Neural cell (in vitro differentiated cells): ENCODE data around the gene CHRM3. TPM values are rescaled to one million over a fixed set of nuclear protein-coding genes. Genes with fewer than 3 reads are reported as not detected.

ENCODE experiments used
- H2AFZ ChIP-seq: fragments of 200-600, 300-800 bp; sonication (generic), shearing (Covaris generic); 2 replicates; pipeline ENCODE4 v1.6.0; 2014; ENCODE audit warnings: low read depth, mild to moderate bottlenecking, antibody characterized with exemption, low read length, moderate library complexity
- H3F3A ChIP-seq: fragments of 200-600 bp; shearing (Covaris generic); 2 replicates; pipeline ENCODE4 v1.6.1; 2016; ENCODE audit warnings: mild to moderate bottlenecking, moderate library complexity, mixed read lengths, antibody characterized with exemption, low read length; ENCODE audit not compliant: insufficient read depth, poor library complexity, severe bottlenecking
- H3K27ac ChIP-seq: fragments of 200-600, 300-800 bp; sonication (generic), shearing (Covaris generic); 2 replicates; pipeline ENCODE4 v1.5.1; 2014; ENCODE audit warnings: mild to moderate bottlenecking, low read length, moderate library complexity
- H3K27me3 ChIP-seq: fragments of 300-800, 200-600 bp; sonication (generic), shearing (Covaris generic); 2 replicates; pipeline ENCODE4 v1.6.0; 2014; ENCODE audit warnings: mild to moderate bottlenecking, low read depth, low read length, moderate library complexity; ENCODE audit not compliant: insufficient read depth
- H3K36me3 ChIP-seq: fragments of 300-800, 200-600 bp; sonication (generic), shearing (Covaris generic); 2 replicates; pipeline ENCODE4 v1.5.1; 2014; ENCODE audit warnings: mild to moderate bottlenecking, antibody characterized with exemption, low read length, moderate library complexity; ENCODE audit not compliant: insufficient read depth
- H3K4me2 ChIP-seq: fragments of 300-800, 200-600 bp; sonication (generic), shearing (Covaris generic); 2 replicates; pipeline ENCODE4 v1.6.0; 2014; ENCODE audit warnings: mild to moderate bottlenecking, low read length
- H3K4me3 ChIP-seq: fragments of 300-800, 200-600 bp; sonication (generic), shearing (Covaris generic); 2 replicates; pipeline ENCODE4 v1.5.1; 2014; ENCODE audit warnings: mild to moderate bottlenecking, low read length, moderate library complexity
- H3K79me2 ChIP-seq: fragments of 200-600 bp; shearing (Covaris generic); replicated peaks from 2 replicates; pipeline ENCODE4 v1.6.0; 2014; ENCODE audit warnings: mild to moderate bottlenecking, low read length, moderate library complexity; ENCODE audit not compliant: insufficient read depth
- H3K9ac ChIP-seq: fragments of 300-800, 200-600 bp; sonication (generic), shearing (Covaris generic); 2 replicates; pipeline ENCODE4 v1.6.1; 2016; ENCODE audit warnings: mild to moderate bottlenecking, low read length, mixed read lengths
- H3K9me2 ChIP-seq: fragments of 200-600 bp; shearing (Covaris generic); 2 replicates; pipeline ENCODE4 v1.6.1; 2016; ENCODE audit warnings: mild to moderate bottlenecking, low read length, mixed read lengths; ENCODE audit not compliant: insufficient read depth
- H3K9me3 ChIP-seq: fragments of 200-600, 300-800 bp; sonication (generic), shearing (Covaris generic); 2 replicates; pipeline ENCODE4 v1.6.1; 2016; ENCODE audit warnings: mild to moderate bottlenecking, mixed run types, low read length, moderate library complexity, mixed read lengths
- H4K20me1 ChIP-seq: fragments of 200-600 bp; shearing (Covaris generic); 2 replicates; pipeline ENCODE4 v1.6.1; 2016; ENCODE audit warnings: mild to moderate bottlenecking, mixed run types; ENCODE audit not compliant: insufficient read depth
- CTCF ChIP-seq: fragments of 450-650 bp; IDR thresholded peaks from 2 replicates; pipeline ENCODE4 v1.5.1; 2014; ENCODE audit warnings: antibody characterized with exemption, mild to moderate bottlenecking, moderate library complexity; ENCODE audit not compliant: poor library complexity, severe bottlenecking
- EP300 ChIP-seq: fragments of 450-650 bp; conservative IDR thresholded peaks from 2 replicates; pipeline ENCODE4 v1.6.1; 2014; ENCODE audit warnings: antibody characterized with exemption, mild to moderate bottlenecking, moderate library complexity; ENCODE audit not compliant: poor library complexity, severe bottlenecking
- EZH2 ChIP-seq: fragments of 200-600, 300-800 bp; shearing (Covaris generic), sonication (generic); IDR thresholded peaks from 2 replicates; pipeline ENCODE4 v1.6.1; 2014; ENCODE audit warnings: antibody characterized with exemption, low read length, borderline replicate concordance, mild to moderate bottlenecking; ENCODE audit not compliant: insufficient read depth, poor library complexity, severe bottlenecking
- MXI1 ChIP-seq: fragments of 450-650 bp; conservative IDR thresholded peaks from 2 replicates; pipeline ENCODE4 v1.6.1; 2014; ENCODE audit warnings: antibody characterized with exemption, mild to moderate bottlenecking; ENCODE audit not compliant: poor library complexity, severe bottlenecking
- POLR2AphosphoS5 ChIP-seq: IDR thresholded peaks from 2 replicates; pipeline ENCODE4 v1.6.1; 2012
- RAD21 ChIP-seq: fragments of 450-650 bp; conservative IDR thresholded peaks from 2 replicates; pipeline ENCODE4 v1.6.1; 2014; ENCODE audit warnings: antibody characterized with exemption, mild to moderate bottlenecking, moderate library complexity
- REST ChIP-seq: IDR thresholded peaks from 2 replicates; pipeline ENCODE4 v1.6.1; 2012; ENCODE audit warnings: borderline replicate concordance
- SMC3 ChIP-seq: fragments of 450-650 bp; conservative IDR thresholded peaks from 2 replicates; pipeline ENCODE4 v1.6.1; 2014; ENCODE audit warnings: antibody characterized with exemption, mild to moderate bottlenecking, moderate library complexity; ENCODE audit not compliant: poor library complexity
- TAF1 ChIP-seq: IDR thresholded peaks from 2 replicates; pipeline ENCODE4 v1.6.1; 2012; ENCODE audit warnings: low read depth
- polyA plus RNA-seq: library from polyadenylated mRNA; depleted of rRNA; stranded (reverse); fragments of >200 nt; gene quantifications from 2 replicates; pipeline ENCODE4 v1.2.3, GENCODE V29; 2014

CHRM3 gene
- polyA plus RNA-seq, 1 donor from 2014 or later, result 0.16 TPM

GRCh38 chr1:239357867-239358266 lies 28.5 kb upstream of the CHRM3 start:
- no peak overlapping the region for H3K4me2 ChIP-seq
- no peak overlapping the region for H3K4me3 ChIP-seq
- H3K9ac ChIP-seq, result no peak overlapping the region
- H3K27ac ChIP-seq, result no peak overlapping the region
- TF ChIP-seq POLR2AphosphoS5 (no peak), REST (no peak), TAF1 (no peak), MXI1 (no peak), SMC3 (no peak), EP300 (no peak), EZH2 (no peak), RAD21 (no peak), CTCF (no peak)
- no peak overlapping the region for H2AFZ ChIP-seq
- H3K36me3 ChIP-seq, result no peaks in the 10 kb centered on the region
- H3K9me3 ChIP-seq, result no peaks in the 10 kb centered on the region
- no peaks in the 10 kb centered on the region for H4K20me1 ChIP-seq
- H3K9me2 ChIP-seq, result no peaks in the 10 kb centered on the region
- no peaks in the 10 kb centered on the region for H3K27me3 ChIP-seq
- no peaks in the 10 kb centered on the region for H3F3A ChIP-seq
- H3K79me2 ChIP-seq, result no peaks in the 10 kb centered on the region

GRCh38 chr1:239361403-239361802 lies 25.0 kb upstream of the CHRM3 start:
- H3K9me2 ChIP-seq, result no peaks in the 10 kb centered on the region
- H3K4me2 ChIP-seq, result no peak overlapping the region
- H3K79me2 ChIP-seq, result no peaks in the 10 kb centered on the region
- H3K9me3 ChIP-seq, result no peaks in the 10 kb centered on the region
- no peak overlapping the region for H3K27ac ChIP-seq
- no peak overlapping the region for H3K4me3 ChIP-seq
- no peaks in the 10 kb centered on the region for H3K27me3 ChIP-seq
- no peaks in the 10 kb centered on the region for H3F3A ChIP-seq
- no peaks in the 10 kb centered on the region for H4K20me1 ChIP-seq
- no peaks in the 10 kb centered on the region for H3K36me3 ChIP-seq
- no peak for TF ChIP-seq POLR2AphosphoS5
- TF ChIP-seq EZH2, result no peak
- TF ChIP-seq MXI1, result no peak
- TF ChIP-seq CTCF, result no peak
- H3K9ac ChIP-seq, result no peak overlapping the region
- H2AFZ ChIP-seq, result no peak overlapping the region
